GM19468 (cell line): ENCODE data around the gene HYCC2.
"Not testable (repeated sequence)": the region's sequence is repeated elsewhere in the genome, so short reads cannot be mapped to it uniquely, and the experiment has no call there.

Experiments used
- ATAC-seq: cut with Tn5 transposase; IDR thresholded peaks from one replicate; pipeline ENCODE4 v1.9.1; 2021; ENCODE audit warnings: mild to moderate bottlenecking, moderate library complexity, moderate number of reproducible peaks; ENCODE audit not compliant: unreplicated experiment; ENCODE audit errors: extremely low read depth

HYCC2 gene

GRCh38 chr2:201073071-201073470 lies 1.6 kb upstream of the HYCC2 start:
- ATAC-seq, result no peak

- ATAC-seq, result no peak
These were observed 695 bp upstream of the HYCC2 start for GRCh38 chr2:201072201-201072530.

GRCh38 chr2:201070948-201071478 lies 458 bp downstream of the HYCC2 start:
- no peak for ATAC-seq

GRCh38 chr2:201064797-201065329 lies 6.6 kb downstream of the HYCC2 start:
- no peak for ATAC-seq

- not testable (repeated sequence) for ATAC-seq
These were observed 8.0 kb downstream of the HYCC2 start for GRCh38 chr2:201063516-201063915.

- ATAC-seq, result no peak
These were observed 11.3 kb downstream of the HYCC2 start for GRCh38 chr2:201059961-201060755.

GRCh38 chr2:201058914-201059313 lies 12.6 kb downstream of the HYCC2 start:
- no peak for ATAC-seq

GRCh38 chr2:201057715-201058248 lies 13.7 kb downstream of the HYCC2 start:
- ATAC-seq, result no peak

GRCh38 chr2:201057087-201057521 lies 14.4 kb downstream of the HYCC2 start:
- ATAC-seq, result no peak

- no peak for ATAC-seq
These were observed 22.0 kb downstream of the HYCC2 start for GRCh38 chr2:201049455-201049854.

GRCh38 chr2:201046881-201047280 lies 24.6 kb downstream of the HYCC2 start:
- no peak for ATAC-seq

GRCh38 chr2:201043050-201043449 lies 28.4 kb downstream of the HYCC2 start:
- not testable (repeated sequence) for ATAC-seq

GRCh38 chr2:201042451-201042850 lies 29.0 kb downstream of the HYCC2 start:
- not testable (repeated sequence) for ATAC-seq

- no peak for ATAC-seq
These were observed 30.4 kb downstream of the HYCC2 start for GRCh38 chr2:201040867-201041628.

GRCh38 chr2:201038855-201039254 lies 32.6 kb downstream of the HYCC2 start:
- ATAC-seq, result no peak

- not testable (repeated sequence) for ATAC-seq
These were observed 33.1 kb downstream of the HYCC2 start for GRCh38 chr2:201038361-201038760.

GRCh38 chr2:201034355-201034754 lies 37.1 kb downstream of the HYCC2 start:
- not testable (repeated sequence) for ATAC-seq

- ATAC-seq, result no peak
These were observed 47.0 kb downstream of the HYCC2 start for GRCh38 chr2:201024518-201024917.

GRCh38 chr2:201021914-201022313 lies 49.6 kb downstream of the HYCC2 start:
- no peak for ATAC-seq
